Right renal pelvis (tissue), 4 donors: ENCODE data around the gene ULK4. TPM values are rescaled to one million over a fixed set of nuclear protein-coding genes. Genes with fewer than 3 reads are reported as not detected.
"Not testable (repeated sequence)": the region's sequence is repeated elsewhere in the genome, so short reads cannot be mapped to it uniquely, and the experiment has no call there.

ENCODE experiments used
- DNase-seq, 4 donors: peaks; one replicate each; pipeline ENCODE4 v3.0.0-alpha.2; 2013; ENCODE audit warnings: low read depth in 4 of 4, low spot score in 3 of 4, missing footprints in 1 of 4
- polyA plus RNA-seq, 4 donors: library from polyadenylated mRNA; unstranded; fragments of 120-200 nt; gene quantifications; one replicate each; pipeline ENCODE4 v1.2.1, GENCODE V29; 2013; ENCODE audit not compliant: insufficient read length in 4 of 4

Gene ULK4
- polyA plus RNA-seq, 4 donors: 4.2 to 6.1 (median 4.6) TPM

- no peak for DNase-seq
Observed at GRCh38 chr3:41652506-41652905, 309.4 kb downstream of the ULK4 start.

GRCh38 chr3:41651718-41652117 lies 310.2 kb downstream of the ULK4 start:
- DNase-seq: no peak

- no peak for DNase-seq
Observed at GRCh38 chr3:41650406-41650805, 311.5 kb downstream of the ULK4 start.

- no peak for DNase-seq
Observed at GRCh38 chr3:41649129-41649739, 312.7 kb downstream of the ULK4 start.

GRCh38 chr3:41647730-41648129 lies 314.2 kb downstream of the ULK4 start:
- not testable (repeated sequence) for DNase-seq

- DNase-seq: no peak
Observed at GRCh38 chr3:41640076-41640475, 321.8 kb downstream of the ULK4 start.

GRCh38 chr3:41638381-41638780 lies 323.5 kb downstream of the ULK4 start:
- no peak for DNase-seq

GRCh38 chr3:41632700-41633099 lies 329.2 kb downstream of the ULK4 start:
- DNase-seq: no peak

GRCh38 chr3:41630708-41631107 lies 331.2 kb downstream of the ULK4 start:
- no peak for DNase-seq

GRCh38 chr3:41629986-41630385 lies 331.9 kb downstream of the ULK4 start:
- no peak for DNase-seq

- no peak for DNase-seq
Observed at GRCh38 chr3:41629072-41629471, 332.8 kb downstream of the ULK4 start.

- no peak for DNase-seq
Observed at GRCh38 chr3:41627477-41628087, 334.3 kb downstream of the ULK4 start.

GRCh38 chr3:41612853-41613252 lies 349.1 kb downstream of the ULK4 start:
- no peak for DNase-seq

GRCh38 chr3:41611008-41611407 lies 350.9 kb downstream of the ULK4 start:
- no peak for DNase-seq

GRCh38 chr3:41608347-41608746 lies 353.6 kb downstream of the ULK4 start:
- no peak for DNase-seq

- no peak for DNase-seq
Observed at GRCh38 chr3:41603807-41604206, 358.1 kb downstream of the ULK4 start.

GRCh38 chr3:41602121-41602520 lies 359.8 kb downstream of the ULK4 start:
- DNase-seq: no peak

- DNase-seq: no peak
Observed at GRCh38 chr3:41601404-41601987, 360.4 kb downstream of the ULK4 start.

GRCh38 chr3:41600616-41601015 lies 361.3 kb downstream of the ULK4 start:
- no peak for DNase-seq

- DNase-seq: no peak
Observed at GRCh38 chr3:41599127-41599484, 362.8 kb downstream of the ULK4 start.

- DNase-seq: peak; percentile 25 to 44 (median 36)
Observed at GRCh38 chr3:41598402-41599126, 363.3 kb downstream of the ULK4 start.

GRCh38 chr3:41593774-41594173 lies 368.1 kb downstream of the ULK4 start:
- DNase-seq: no peak
